B cell (primary cell): Measurements from ENCODE around the gene EXOC3L1. TPM values are rescaled to one million over a fixed set of nuclear protein-coding genes. Genes with fewer than 3 reads are reported as not detected.

Experiments
- ATAC-seq: fragments of 200-7000 bp; cut with Tn5 transposase; one replicate; pipeline ENCODE4 v1.10.0; 2021; ENCODE audit warnings: low read depth, mild to moderate bottlenecking, moderate number of reproducible peaks, moderate library complexity
- CTCF ChIA-PET: fragments of 350-600 bp; sonication (Branson Sonifier 250); formaldehyde crosslinking; loops from one replicate; lab custom pipeline; 2021; ENCODE audit warnings: antibody characterized with exemption, inconsistent platforms; lab: Charles Lee
- POLR2A ChIA-PET: fragments of 350-600 bp; sonication (Branson Sonifier 250); formaldehyde crosslinking; loops from one replicate; lab custom pipeline; 2021; ENCODE audit warnings: antibody characterized with exemption; lab: Charles Lee
- DNase-seq: peaks from one replicate; pipeline ENCODE4 v3.0.0; 2013
- H2AFZ ChIP-seq: 2 replicates; pipeline ENCODE4 v1.6.1; 2012; ENCODE audit warnings: mild to moderate bottlenecking, low read depth, low read length; ENCODE audit not compliant: insufficient read depth, poor library complexity, severe bottlenecking
- H3K27ac ChIP-seq, 2 donors: 1 replicate in 1 of 2; 2 replicates in 1 of 2; pipeline ENCODE4 v1.5.1; 2012 to 2013; ENCODE audit warnings: low read length in 2 of 2, mild to moderate bottlenecking in 2 of 2, moderate library complexity in 1 of 2
- H3K27me3 ChIP-seq, 4 experiments: fragments of 200-600 bp in 1 of 4; sonication (generic) in 1 of 4; replicated peaks in 1 of 4; 1 replicate in 2 of 4; 2 replicates in 2 of 4; pipeline versions ENCODE4 v1.6.1 to v1.7.0; 2013 to 2016; ENCODE audit warnings: low read length in 3 of 4, mild to moderate bottlenecking in 2 of 4, mixed read lengths in 1 of 4, moderate library complexity in 1 of 4; ENCODE audit not compliant: insufficient read depth in 4 of 4, control insufficient read depth in 3 of 4; ENCODE audit errors: control extremely low read depth in 1 of 4
- H3K36me3 ChIP-seq, 2 experiments: replicated peaks in 1 of 2; 1 replicate in 1 of 2; 2 replicates in 1 of 2; pipeline versions ENCODE4 v1.6.1 to v1.7.1; 2013; ENCODE audit warnings: low read length in 1 of 2; ENCODE audit not compliant: insufficient read depth in 2 of 2, control insufficient read depth in 1 of 2; ENCODE audit errors: control extremely low read depth in 1 of 2, extremely low read depth in 1 of 2
- H3K4me1 ChIP-seq, 2 donors: fragments of 200-600 bp in 1 of 2; sonication (generic) in 1 of 2; 1 replicate in 1 of 2; 2 replicates in 1 of 2; pipeline versions ENCODE4 v1.5.1 to v1.6.1; 2013 to 2017; ENCODE audit warnings: low read length in 2 of 2; ENCODE audit not compliant: control insufficient read depth in 2 of 2, insufficient read depth in 2 of 2
- H3K4me2 ChIP-seq: replicated peaks from 2 replicates; pipeline ENCODE3; 2012; ENCODE audit warnings: mild to moderate bottlenecking, low read depth, low read length; ENCODE audit not compliant: poor library complexity, severe bottlenecking
- H3K4me3 ChIP-seq, 5 experiments: fragments of 200-600 bp in 1 of 5; sonication (generic) in 1 of 5; 1 replicate in 3 of 5; 2 replicates in 2 of 5; pipeline versions ENCODE4 v1.5.1 to v1.7.0; 2011 to 2016; ENCODE audit warnings: low read length in 4 of 5, mild to moderate bottlenecking in 4 of 5, low read depth in 2 of 5, control low read depth in 1 of 5, moderate library complexity in 1 of 5; ENCODE audit not compliant: insufficient read depth in 1 of 5; ENCODE audit errors: control extremely low read depth in 1 of 5, extremely low read depth in 1 of 5
- H3K79me2 ChIP-seq: fragments of 200-600 bp; sonication (generic); one replicate; pipeline ENCODE4 v1.6.0; 2016; ENCODE audit warnings: low read length; ENCODE audit not compliant: control insufficient read depth, insufficient read depth
- H3K9ac ChIP-seq: fragments of 200-600 bp; sonication (generic); 2 replicates; pipeline ENCODE4 v1.6.1; 2017; ENCODE audit warnings: mild to moderate bottlenecking, low read length, moderate library complexity
- H3K9me3 ChIP-seq, 3 donors: one replicate each; pipeline versions ENCODE4 v1.6.1 to v1.7.1; 2013; ENCODE audit warnings: low read length in 2 of 3; ENCODE audit not compliant: control insufficient read depth in 2 of 3, insufficient read depth in 1 of 3; ENCODE audit errors: control extremely low read depth in 1 of 3
- H4K20me1 ChIP-seq: 2 replicates; pipeline ENCODE4 v1.6.0; 2012; ENCODE audit warnings: mild to moderate bottlenecking, low read length; ENCODE audit not compliant: insufficient read depth, control insufficient read depth, poor library complexity, severe bottlenecking
- H3K27ac Mint-ChIP-seq: one replicate; pipeline ENCODE4 v1.8.0; 2021; ENCODE audit warnings: mixed read lengths
- H3K27me3 Mint-ChIP-seq: one replicate; pipeline ENCODE4 v1.8.0; 2021; ENCODE audit warnings: mixed read lengths
- H3K4me1 Mint-ChIP-seq: one replicate; pipeline ENCODE4 v1.8.0; 2021; ENCODE audit warnings: mixed read lengths
- H3K4me3 Mint-ChIP-seq: one replicate; pipeline ENCODE4 v1.8.0; 2021; ENCODE audit warnings: mixed read lengths
- H3K9me3 Mint-ChIP-seq: one replicate; pipeline ENCODE4 v1.8.0; 2022; ENCODE audit warnings: mixed read lengths; ENCODE audit not compliant: insufficient read depth
- EZH2 ChIP-seq: IDR thresholded peaks from 2 replicates; pipeline ENCODE4 v1.6.1; 2012; ENCODE audit warnings: borderline replicate concordance, low read depth, mild to moderate bottlenecking, moderate library complexity, low read length; ENCODE audit not compliant: insufficient read depth, poor library complexity, severe bottlenecking
- WGBS: methylation state at CpG from one replicate; pipeline ENCODE4 v1.1.5; 2013; ENCODE audit warnings: missing lambda C conversion rate; ENCODE audit not compliant: insufficient coverage; 5-methylcytosine and 5-hydroxymethylcytosine counted together
- intact Hi-C: fragments of 100-400 bp; cut with micrococcal nuclease; formaldehyde crosslinking; loops from one replicate; pipeline ENCODE4 v1.10.0; 2022
- polyA plus RNA-seq: library from polyadenylated mRNA; depleted of rRNA; stranded (reverse); fragments of >200 nt; gene quantifications from 2 replicates; pipeline ENCODE4 v1.2.3, GENCODE V29; 2012
- total RNA-seq, 2 donors: library from RNA; stranded (reverse); fragments of 120-200 nt in 1 of 2; gene quantifications; 1 replicate in 1 of 2; 2 replicates in 1 of 2; pipeline versions ENCODE4 v1.2.3 to v1.2.4, GENCODE V29; 2013 to 2022
- TF ChIP-seq, protein P1 (sequence below): fragments of 200-600 bp; IDR thresholded peaks from one replicate; pipeline ENCODE4 v1.8.0; 2022; ENCODE audit warnings: antibody characterized with exemption, mild to moderate bottlenecking

Gene EXOC3L1
- total and polyA plus RNA-seq, 2 donors (not counting 1 experiment from before 2014, with no cell fraction given): not detected

DNA sequence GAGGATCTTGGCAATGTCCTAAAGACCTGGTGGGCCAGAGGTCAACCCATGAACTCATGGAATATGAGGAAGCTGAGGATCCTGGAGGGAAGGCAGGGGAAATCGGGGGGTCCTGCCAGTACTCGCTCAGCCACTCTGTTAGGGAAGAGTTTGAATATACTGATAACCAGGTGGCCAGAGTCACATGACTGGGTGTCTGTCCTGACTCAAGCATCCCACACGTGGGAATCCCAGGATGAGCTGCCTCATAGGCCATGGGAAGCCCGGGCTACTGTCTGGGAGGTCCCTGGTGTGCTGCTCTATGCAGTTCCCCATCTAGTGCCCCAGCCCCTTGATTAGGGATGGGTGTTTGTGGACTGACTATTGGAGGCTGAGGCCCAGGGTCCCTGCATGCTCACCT is 1.6 kb downstream of the EXOC3L1 start:
- Histone ChIP-seq H3K4me1 (peaks cover 32 to 34% of the 10 kb centered on the region in 2 donors), H3K27ac (no peak overlapping the region), H3K79me2 (peaks cover 21% of the 10 kb centered on the region), H3K9me3 (peaks cover 0 to 8% (median 0%) of the 10 kb centered on the region in 3 donors), H4K20me1 (peaks cover 13% of the 10 kb centered on the region), H3K9ac (no peak overlapping the region), H3K27me3 (peaks cover 0 to 28% (median 6%) of the 10 kb centered on the region in 4 experiments), H3K4me2 (no peak overlapping the region), H3K4me3 (no peak overlapping the region), H2AFZ (no peak overlapping the region), H3K36me3 (no peaks in the 10 kb centered on the region)
- ATAC-seq: no peak
- POLR2A ChIA-PET: no interaction called here
- WGBS: 71% methylated on average over 3 of the region's 4 CpGs
- H3K4me1 Mint-ChIP-seq: peaks cover 28% of the 10 kb centered on the region
- no peak for DNase-seq
- H3K9me3 Mint-ChIP-seq: no peaks in the 10 kb centered on the region
- no peak overlapping the region for H3K4me3 Mint-ChIP-seq
- CTCF ChIA-PET: no interaction called here
- no peak overlapping the region for H3K27ac Mint-ChIP-seq
- intact Hi-C loops: no loop called here
- TF ChIP-seq EZH2: no peak
- TF ChIP-seq, protein P1, sequence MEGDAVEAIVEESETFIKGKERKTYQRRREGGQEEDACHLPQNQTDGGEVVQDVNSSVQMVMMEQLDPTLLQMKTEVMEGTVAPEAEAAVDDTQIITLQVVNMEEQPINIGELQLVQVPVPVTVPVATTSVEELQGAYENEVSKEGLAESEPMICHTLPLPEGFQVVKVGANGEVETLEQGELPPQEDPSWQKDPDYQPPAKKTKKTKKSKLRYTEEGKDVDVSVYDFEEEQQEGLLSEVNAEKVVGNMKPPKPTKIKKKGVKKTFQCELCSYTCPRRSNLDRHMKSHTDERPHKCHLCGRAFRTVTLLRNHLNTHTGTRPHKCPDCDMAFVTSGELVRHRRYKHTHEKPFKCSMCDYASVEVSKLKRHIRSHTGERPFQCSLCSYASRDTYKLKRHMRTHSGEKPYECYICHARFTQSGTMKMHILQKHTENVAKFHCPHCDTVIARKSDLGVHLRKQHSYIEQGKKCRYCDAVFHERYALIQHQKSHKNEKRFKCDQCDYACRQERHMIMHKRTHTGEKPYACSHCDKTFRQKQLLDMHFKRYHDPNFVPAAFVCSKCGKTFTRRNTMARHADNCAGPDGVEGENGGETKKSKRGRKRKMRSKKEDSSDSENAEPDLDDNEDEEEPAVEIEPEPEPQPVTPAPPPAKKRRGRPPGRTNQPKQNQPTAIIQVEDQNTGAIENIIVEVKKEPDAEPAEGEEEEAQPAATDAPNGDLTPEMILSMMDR: no peak
- peaks cover 11% of the 10 kb centered on the region for H3K27me3 Mint-ChIP-seq

DNA sequence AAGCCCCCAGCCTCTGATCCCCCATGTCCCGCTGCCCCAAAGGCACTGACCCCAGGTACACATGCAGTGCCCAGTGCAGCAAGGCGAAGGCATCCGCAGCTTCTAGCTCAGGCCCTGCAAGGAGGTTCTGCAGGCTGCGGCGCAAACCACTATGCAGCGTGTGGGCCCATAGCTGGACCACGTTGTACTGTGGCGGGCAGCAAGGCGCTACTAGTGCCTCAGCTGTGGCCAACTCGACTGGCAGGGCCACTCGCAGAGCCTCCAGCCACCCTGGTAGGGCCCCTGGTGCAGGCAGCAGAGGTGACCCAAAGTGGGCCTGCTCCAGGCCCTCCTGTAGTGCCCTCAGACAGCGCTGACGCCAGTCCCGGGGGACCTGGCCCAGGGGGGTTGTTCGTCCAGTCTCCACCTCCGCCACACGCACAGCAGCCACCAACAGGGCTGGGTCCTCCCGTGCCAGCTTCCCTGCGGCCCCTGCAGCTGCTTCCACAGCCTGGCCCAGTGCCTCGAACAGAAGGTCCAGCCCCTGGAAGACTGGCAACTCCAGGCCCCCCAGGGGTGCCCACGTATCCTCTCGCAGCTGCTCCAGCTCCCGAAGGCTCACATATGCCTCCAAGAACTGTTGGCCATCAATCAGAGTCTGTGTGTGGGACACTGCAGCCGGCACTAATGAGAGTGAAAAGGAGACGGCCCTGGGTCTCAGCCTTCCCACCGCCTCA is 2.6 kb downstream of the EXOC3L1 start:
- Histone ChIP-seq H3K4me2 (no peak overlapping the region), H2AFZ (no peak overlapping the region), H3K9ac (no peak overlapping the region), H4K20me1 (peaks cover 3% of the 10 kb centered on the region), H3K27ac (no peak overlapping the region), H3K4me3 (no peak overlapping the region), H3K4me1 (peaks cover 26 to 30% of the 10 kb centered on the region in 2 donors), H3K36me3 (no peaks in the 10 kb centered on the region), H3K9me3 (peaks cover 0 to 4% (median 0%) of the 10 kb centered on the region in 3 donors), H3K79me2 (peaks cover 11% of the 10 kb centered on the region), H3K27me3 (peaks cover 0 to 28% (median 6%) of the 10 kb centered on the region in 4 experiments)
- POLR2A ChIA-PET: no interaction called here
- Mint-ChIP-seq H3K27me3 (peaks cover 11% of the 10 kb centered on the region), H3K27ac (no peak overlapping the region), H3K9me3 (no peaks in the 10 kb centered on the region), H3K4me3 (no peak overlapping the region), H3K4me1 (peaks cover 21% of the 10 kb centered on the region)
- no peak for ATAC-seq
- no peak for DNase-seq
- intact Hi-C loops: no loop called here
- TF ChIP-seq EZH2: no peak
- TF ChIP-seq, protein P1: no peak
- CTCF ChIA-PET: no interaction called here
- WGBS: 88% methylated on average over 26 of the region's 26 CpGs
